ENCODE measurements around the gene ERG. TPM values are rescaled to one million over a fixed set of nuclear protein-coding genes. Genes with fewer than 3 reads are reported as not detected.

Gene ERG
- total and polyA plus RNA-seq, 2 of the 13 experiments (the other 11 are each of a cell fraction or from before 2014, with no cell fraction given) = not detected

DNA sequence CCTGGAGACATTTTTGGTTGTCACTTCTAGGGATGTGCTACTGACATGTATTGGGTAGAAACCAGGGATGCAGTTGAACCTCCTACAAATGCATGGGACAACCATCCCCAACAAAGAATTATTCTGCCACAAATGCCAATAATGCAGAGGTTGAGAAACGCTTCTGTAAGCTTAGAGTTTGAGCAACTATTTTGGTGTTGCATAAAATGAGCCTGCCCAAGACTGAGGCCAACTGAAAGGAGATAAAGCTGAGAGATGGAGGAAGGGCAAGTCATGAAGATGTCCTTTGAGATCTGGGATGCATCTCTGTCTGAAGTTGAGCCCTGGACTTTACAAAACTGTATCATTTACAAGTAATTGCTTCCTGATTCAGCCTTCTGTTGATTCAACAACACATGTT lies 134.6 kb downstream of the ERG start:
- H3K9ac ChIP-seq (ENCODE audit: insufficient read depth, low read depth, low read length) = no peak overlapping the region
- H3K4me1 ChIP-seq (ENCODE audit: insufficient read depth, low read length) = no peaks in the 10 kb centered on the region
- POLR2A ChIA-PET = no interaction called here
- no peaks in the 10 kb centered on the region for H4K20me1 ChIP-seq (ENCODE audit: insufficient read depth, low read length)
- intact Hi-C loops (cut with micrococcal nuclease; ENCODE audit: unreplicated experiment) = no loop called here
- no peaks in the 10 kb centered on the region for H3K9me3 ChIP-seq (ENCODE audit: low read length)
- ATAC-seq = no peak
- FAIRE-seq = no peak
- 0% methylated on average over 1 of the region's 1 CpG for WGBS (ENCODE audit: low lambda C conversion rate)
- no TSS peak for BruUV-seq (replicated peaks)
- no peaks in the 10 kb centered on the region for H3K36me3 ChIP-seq (replicated peaks in 1 of 2; ENCODE audit: control insufficient read depth in 1 of 2, insufficient read depth in 2 of 2, low read length in 2 of 2)
- no peaks in the 10 kb centered on the region for H3K79me2 ChIP-seq (ENCODE audit: insufficient read depth, low read length)
- H3K4me2 ChIP-seq (ENCODE audit: low read depth, low read length) = no peak overlapping the region
- TF ChIP-seq GABPA (IDR thresholded peaks at IDR 0.05; ENCODE audit: low read depth, low read length) (no peak), GABPA (CRISPR knock-in tag; IDR thresholded peaks at IDR 0.05; ENCODE audit: low read depth) (no peak), IKZF1 (IDR thresholded peaks at IDR 0.05) (no peak), IKZF5 (CRISPR knock-in tag; IDR thresholded peaks at IDR 0.05) (no peak), NR2F2 (IDR thresholded peaks at IDR 0.05; ENCODE audit: borderline replicate concordance, low read depth) (no peak), PREB (CRISPR knock-in tag; IDR thresholded peaks at IDR 0.05) (no peak), TOPORS (CRISPR knock-in tag; IDR thresholded peaks at IDR 0.05) (no peak), JARID2 (CRISPR knock-in tag; IDR thresholded peaks at IDR 0.05; ENCODE audit: insufficient replicate concordance) (no peak), GABPB1 (CRISPR knock-in tag; IDR thresholded peaks at IDR 0.05) (no peak), ZFP36L1 (CRISPR knock-in tag; IDR thresholded peaks at IDR 0.05) (no peak)
- TF ChIP-seq, protein P1, sequence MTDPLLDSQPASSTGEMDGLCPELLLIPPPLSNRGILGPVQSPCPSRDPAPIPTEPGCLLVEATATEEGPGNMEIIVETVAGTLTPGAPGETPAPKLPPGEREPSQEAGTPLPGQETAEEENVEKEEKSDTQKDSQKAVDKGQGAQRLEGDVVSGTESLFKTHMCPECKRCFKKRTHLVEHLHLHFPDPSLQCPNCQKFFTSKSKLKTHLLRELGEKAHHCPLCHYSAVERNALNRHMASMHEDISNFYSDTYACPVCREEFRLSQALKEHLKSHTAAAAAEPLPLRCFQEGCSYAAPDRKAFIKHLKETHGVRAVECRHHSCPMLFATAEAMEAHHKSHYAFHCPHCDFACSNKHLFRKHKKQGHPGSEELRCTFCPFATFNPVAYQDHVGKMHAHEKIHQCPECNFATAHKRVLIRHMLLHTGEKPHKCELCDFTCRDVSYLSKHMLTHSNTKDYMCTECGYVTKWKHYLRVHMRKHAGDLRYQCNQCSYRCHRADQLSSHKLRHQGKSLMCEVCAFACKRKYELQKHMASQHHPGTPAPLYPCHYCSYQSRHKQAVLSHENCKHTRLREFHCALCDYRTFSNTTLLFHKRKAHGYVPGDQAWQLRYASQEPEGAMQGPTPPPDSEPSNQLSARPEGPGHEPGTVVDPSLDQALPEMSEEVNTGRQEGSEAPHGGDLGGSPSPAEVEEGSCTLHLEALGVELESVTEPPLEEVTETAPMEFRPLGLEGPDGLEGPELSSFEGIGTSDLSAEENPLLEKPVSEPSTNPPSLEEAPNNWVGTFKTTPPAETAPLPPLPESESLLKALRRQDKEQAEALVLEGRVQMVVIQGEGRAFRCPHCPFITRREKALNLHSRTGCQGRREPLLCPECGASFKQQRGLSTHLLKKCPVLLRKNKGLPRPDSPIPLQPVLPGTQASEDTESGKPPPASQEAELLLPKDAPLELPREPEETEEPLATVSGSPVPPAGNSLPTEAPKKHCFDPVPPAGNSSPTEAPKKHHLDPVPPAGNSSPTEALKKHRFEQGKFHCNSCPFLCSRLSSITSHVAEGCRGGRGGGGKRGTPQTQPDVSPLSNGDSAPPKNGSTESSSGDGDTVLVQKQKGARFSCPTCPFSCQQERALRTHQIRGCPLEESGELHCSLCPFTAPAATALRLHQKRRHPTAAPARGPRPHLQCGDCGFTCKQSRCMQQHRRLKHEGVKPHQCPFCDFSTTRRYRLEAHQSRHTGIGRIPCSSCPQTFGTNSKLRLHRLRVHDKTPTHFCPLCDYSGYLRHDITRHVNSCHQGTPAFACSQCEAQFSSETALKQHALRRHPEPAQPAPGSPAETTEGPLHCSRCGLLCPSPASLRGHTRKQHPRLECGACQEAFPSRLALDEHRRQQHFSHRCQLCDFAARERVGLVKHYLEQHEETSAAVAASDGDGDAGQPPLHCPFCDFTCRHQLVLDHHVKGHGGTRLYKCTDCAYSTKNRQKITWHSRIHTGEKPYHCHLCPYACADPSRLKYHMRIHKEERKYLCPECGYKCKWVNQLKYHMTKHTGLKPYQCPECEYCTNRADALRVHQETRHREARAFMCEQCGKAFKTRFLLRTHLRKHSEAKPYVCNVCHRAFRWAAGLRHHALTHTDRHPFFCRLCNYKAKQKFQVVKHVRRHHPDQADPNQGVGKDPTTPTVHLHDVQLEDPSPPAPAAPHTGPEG (CRISPR knock-in tag; IDR thresholded peaks at IDR 0.05) = no peak
- TF ChIP-seq, protein P2, sequence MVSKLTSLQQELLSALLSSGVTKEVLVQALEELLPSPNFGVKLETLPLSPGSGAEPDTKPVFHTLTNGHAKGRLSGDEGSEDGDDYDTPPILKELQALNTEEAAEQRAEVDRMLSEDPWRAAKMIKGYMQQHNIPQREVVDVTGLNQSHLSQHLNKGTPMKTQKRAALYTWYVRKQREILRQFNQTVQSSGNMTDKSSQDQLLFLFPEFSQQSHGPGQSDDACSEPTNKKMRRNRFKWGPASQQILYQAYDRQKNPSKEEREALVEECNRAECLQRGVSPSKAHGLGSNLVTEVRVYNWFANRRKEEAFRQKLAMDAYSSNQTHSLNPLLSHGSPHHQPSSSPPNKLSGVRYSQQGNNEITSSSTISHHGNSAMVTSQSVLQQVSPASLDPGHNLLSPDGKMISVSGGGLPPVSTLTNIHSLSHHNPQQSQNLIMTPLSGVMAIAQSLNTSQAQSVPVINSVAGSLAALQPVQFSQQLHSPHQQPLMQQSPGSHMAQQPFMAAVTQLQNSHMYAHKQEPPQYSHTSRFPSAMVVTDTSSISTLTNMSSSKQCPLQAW (CRISPR knock-in tag; IDR thresholded peaks at IDR 0.05) = no peak
- TF ChIP-seq, protein P3, sequence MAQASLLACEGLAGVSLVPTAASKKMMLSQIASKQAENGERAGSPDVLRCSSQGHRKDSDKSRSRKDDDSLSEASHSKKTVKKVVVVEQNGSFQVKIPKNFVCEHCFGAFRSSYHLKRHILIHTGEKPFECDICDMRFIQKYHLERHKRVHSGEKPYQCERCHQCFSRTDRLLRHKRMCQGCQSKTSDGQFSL (CRISPR knock-in tag; IDR thresholded peaks at IDR 0.05) = no peak
- TF ChIP-seq, protein P4, sequence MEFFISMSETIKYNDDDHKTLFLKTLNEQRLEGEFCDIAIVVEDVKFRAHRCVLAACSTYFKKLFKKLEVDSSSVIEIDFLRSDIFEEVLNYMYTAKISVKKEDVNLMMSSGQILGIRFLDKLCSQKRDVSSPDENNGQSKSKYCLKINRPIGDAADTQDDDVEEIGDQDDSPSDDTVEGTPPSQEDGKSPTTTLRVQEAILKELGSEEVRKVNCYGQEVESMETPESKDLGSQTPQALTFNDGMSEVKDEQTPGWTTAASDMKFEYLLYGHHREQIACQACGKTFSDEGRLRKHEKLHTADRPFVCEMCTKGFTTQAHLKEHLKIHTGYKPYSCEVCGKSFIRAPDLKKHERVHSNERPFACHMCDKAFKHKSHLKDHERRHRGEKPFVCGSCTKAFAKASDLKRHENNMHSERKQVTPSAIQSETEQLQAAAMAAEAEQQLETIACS (CRISPR knock-in tag; IDR thresholded peaks at IDR 0.05) = no peak
- H3K4me3 ChIP-seq (replicated peaks in 1 of 3; ENCODE audit: insufficient read depth in 1 of 3, low read depth in 2 of 3, low read length in 3 of 3) = no peak overlapping the region
- CTCF ChIA-PET (ENCODE audit: low intra/inter-chr PET ratio, low total read pairs) = no interaction called here
- H3K27me3 ChIP-seq (ENCODE audit: control insufficient read depth in 1 of 2, insufficient read depth in 2 of 2, low read length in 2 of 2) = no peaks in the 10 kb centered on the region
- H3K27ac ChIP-seq (ENCODE audit: extremely low read length, insufficient read depth, low read length) = no peak overlapping the region
- no peak for DNase-seq (ENCODE audit: low spot score)
- in situ Hi-C loops (cut with HindIII; ENCODE audit: extremely low pct_ligation_motif_present, low pct_unique_long_range_greater_than_20kb) = loop anchor here (25.0 kb wide), 1 partner anchor 651 kb away; no protein-coding TSS in a partner anchor
- no peak overlapping the region for H2AFZ ChIP-seq (ENCODE audit: low read length)

Data from HepG2 (cell line).